ENCODE measurements around the gene CPLANE2.

The CPLANE2 gene

DNA sequence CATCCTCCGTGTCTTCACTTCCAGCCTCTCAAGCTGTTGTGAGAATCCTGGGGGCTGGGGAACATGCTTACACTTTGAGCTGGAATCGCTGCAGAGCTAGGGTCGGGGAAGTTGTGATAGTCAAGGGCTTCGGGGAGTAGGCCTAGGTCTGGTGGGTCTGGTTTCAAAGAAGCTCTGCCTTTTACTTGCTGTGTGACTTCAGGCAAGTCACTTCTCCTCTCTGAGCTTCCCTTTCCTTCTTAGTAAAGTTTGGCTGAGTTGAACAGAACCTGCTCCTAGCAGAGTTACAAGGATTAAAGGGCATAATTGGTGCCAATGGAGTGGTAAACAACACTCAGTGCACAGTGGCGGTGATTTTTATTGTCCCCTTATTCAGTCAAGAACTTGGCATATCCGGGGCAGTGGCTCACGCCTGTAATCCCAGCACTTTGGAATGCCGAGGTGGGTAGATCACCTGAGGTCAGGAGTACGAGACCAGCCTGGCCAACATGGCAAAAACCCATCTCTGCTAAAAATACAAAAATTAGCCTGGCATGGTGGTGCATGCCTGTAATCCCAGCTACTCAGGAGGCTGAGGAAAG is 50.2 kb downstream of the CPLANE2 start:
- H3K4me3 ChIP-seq (ENCODE audit: low read length), result no peak overlapping the region
- no peak for DNase-seq (ENCODE audit: low read depth)
- TF ChIP-seq, protein P1, sequence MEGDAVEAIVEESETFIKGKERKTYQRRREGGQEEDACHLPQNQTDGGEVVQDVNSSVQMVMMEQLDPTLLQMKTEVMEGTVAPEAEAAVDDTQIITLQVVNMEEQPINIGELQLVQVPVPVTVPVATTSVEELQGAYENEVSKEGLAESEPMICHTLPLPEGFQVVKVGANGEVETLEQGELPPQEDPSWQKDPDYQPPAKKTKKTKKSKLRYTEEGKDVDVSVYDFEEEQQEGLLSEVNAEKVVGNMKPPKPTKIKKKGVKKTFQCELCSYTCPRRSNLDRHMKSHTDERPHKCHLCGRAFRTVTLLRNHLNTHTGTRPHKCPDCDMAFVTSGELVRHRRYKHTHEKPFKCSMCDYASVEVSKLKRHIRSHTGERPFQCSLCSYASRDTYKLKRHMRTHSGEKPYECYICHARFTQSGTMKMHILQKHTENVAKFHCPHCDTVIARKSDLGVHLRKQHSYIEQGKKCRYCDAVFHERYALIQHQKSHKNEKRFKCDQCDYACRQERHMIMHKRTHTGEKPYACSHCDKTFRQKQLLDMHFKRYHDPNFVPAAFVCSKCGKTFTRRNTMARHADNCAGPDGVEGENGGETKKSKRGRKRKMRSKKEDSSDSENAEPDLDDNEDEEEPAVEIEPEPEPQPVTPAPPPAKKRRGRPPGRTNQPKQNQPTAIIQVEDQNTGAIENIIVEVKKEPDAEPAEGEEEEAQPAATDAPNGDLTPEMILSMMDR (conservative IDR thresholded peaks at IDR 0.05; ENCODE audit: low read length), result no peak

DNA sequence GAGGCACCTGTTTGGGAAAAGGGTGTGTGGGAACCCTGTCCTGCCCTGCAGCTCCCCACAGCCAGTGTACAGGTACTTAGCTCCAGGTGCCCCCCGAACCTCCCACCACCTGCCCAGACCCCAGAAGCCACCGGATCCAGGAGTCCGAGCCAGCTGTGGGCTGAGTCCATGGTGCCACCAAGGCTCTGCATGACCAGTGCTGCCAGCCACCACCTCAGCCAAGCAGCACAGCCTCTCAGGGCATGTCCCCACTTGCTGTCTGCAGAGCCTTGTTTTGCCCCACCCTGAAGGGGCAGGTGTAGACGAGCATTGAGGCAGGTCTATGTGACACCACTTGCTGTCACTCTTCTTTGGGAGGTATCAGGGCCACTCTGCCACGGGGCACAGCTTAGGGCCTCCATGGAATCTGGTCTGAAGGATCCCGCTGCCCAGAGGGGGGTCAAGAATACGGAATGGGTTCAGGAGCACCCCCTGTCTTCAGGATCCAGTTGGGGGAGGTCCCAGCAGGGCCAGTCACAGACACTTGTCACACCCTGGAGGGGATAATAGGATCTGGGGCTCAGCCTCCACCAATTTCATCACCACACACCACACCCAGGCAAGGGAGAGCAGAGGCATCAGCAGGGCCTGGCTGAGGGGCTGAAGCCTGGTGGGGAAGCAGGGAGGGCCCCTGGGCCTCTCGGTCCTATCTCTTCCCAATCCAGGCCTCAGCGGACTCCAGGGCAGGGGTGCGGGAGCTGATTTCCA is 52.3 kb downstream of the CPLANE2 start:
- no peak for DNase-seq (ENCODE audit: low read depth)

GRCh38 chr1:16183765-16184556 is 53.0 kb downstream of the CPLANE2 start:
- TF ChIP-seq, protein P1 (conservative IDR thresholded peaks at IDR 0.05; ENCODE audit: low read length), result no peak
- H3K4me3 ChIP-seq (ENCODE audit: low read length), result no peak overlapping the region
- no peak for DNase-seq (ENCODE audit: low read depth)

More for the DNA sequence above, 52.3 kb downstream of the CPLANE2 start:
- no peak overlapping the region for H3K4me3 ChIP-seq (ENCODE audit: low read length)
- TF ChIP-seq, protein P1 (conservative IDR thresholded peaks at IDR 0.05; ENCODE audit: low read length), result no peak

GRCh38 chr1:16183179-16183578 is 53.8 kb downstream of the CPLANE2 start:
- DNase-seq (ENCODE audit: low read depth), result peak; percentile 95
- TF ChIP-seq, protein P1 (conservative IDR thresholded peaks at IDR 0.05; ENCODE audit: low read length), result no peak
- H3K4me3 ChIP-seq (ENCODE audit: low read length), result no peak overlapping the region

DNA sequence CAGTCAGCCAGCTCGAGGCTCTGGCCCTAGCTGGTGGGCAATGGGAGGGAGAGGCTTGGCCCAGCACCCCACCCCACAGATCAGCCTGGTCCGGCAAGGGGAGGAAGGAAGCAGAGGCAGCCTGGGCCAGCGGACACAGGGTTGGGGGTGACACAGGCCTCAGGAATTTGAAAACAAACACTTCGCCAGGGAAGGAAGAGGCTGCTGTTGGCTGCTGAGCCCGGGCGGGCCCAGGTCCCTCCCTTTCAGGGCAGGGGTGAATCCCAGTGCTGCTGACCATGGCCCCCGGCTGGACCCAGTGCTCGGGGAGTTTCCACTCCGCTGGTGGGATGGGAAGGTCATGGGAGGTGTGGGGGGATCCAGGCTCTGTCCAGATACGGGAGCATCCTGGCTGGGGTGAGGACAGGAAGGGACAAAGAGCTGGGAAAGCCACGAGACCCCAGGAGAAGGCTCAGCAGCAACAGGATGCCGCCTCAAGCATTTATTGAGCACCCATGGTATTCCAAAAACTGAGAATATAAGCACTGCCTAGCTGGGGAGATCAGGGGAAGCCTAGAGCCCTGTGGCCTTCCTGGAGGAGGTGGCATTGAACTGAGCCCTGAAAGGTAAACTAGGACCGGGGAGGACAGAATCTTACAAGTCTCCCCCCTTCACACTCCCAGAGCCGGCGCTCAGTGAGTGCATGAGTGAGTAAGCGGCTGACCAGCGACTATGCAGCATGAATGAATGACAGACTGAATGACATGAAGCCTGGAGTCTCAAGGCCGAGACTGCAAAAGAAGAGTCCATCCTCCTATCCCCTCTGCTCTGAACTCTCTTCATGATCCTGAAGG is 54.9 kb downstream of the CPLANE2 start:
- peak overlapping the region; percentile 23; the same call in 1 of the 2 replicates for H3K4me3 ChIP-seq (ENCODE audit: low read length)

More for the DNA sequence above, 54.9 kb downstream of the CPLANE2 start:
- TF ChIP-seq, protein P1 (conservative IDR thresholded peaks at IDR 0.05; ENCODE audit: low read length), result no peak
- DNase-seq (ENCODE audit: low read depth), result peak; percentile 90

All from AG10803 (cell line).